Colonic mucosa (tissue), 4 donors: ENCODE data around the gene MRGPRD. TPM values are rescaled to one million over a fixed set of nuclear protein-coding genes. Genes with fewer than 3 reads are reported as not detected.

Experiments used
- DNase-seq: peaks from one replicate; pipeline ENCODE4 v3.0.0-alpha.2; 2020
- H3K27ac ChIP-seq: fragments of 200-600 bp; one replicate; pipeline ENCODE4 v1.8.0; 2021
- H3K27me3 ChIP-seq: fragments of 200-600 bp; one replicate; pipeline ENCODE4 v1.8.0; 2021
- H3K36me3 ChIP-seq: fragments of 200-600 bp; one replicate; pipeline ENCODE4 v1.8.0; 2021
- H3K4me1 ChIP-seq: fragments of 200-600 bp; one replicate; pipeline ENCODE4 v1.8.0; 2021; ENCODE audit warnings: mild to moderate bottlenecking
- H3K4me3 ChIP-seq: fragments of 200-600 bp; one replicate; pipeline ENCODE4 v1.8.0; 2021
- H3K9ac ChIP-seq, 2 donors: one replicate each; pipeline ENCODE4 v1.7.0; 2013; ENCODE audit warnings: control low read depth in 2 of 2, low read depth in 2 of 2, low read length in 2 of 2
- H3K9me3 ChIP-seq: fragments of 200-600 bp; one replicate; pipeline ENCODE4 v1.8.0; 2021
- intact Hi-C: fragments of 100-400 bp; cut with DNase I; formaldehyde crosslinking; loops from one replicate; pipeline ENCODE4 v1.14.1; 2022
- total RNA-seq, 2 donors: library from RNA; stranded (reverse); fragmentation: NEBNext Ultra II Directional in 1 of 2; extraction: Animal tissue kit (Norgen Biotek cat#: 25700) in 1 of 2; gene quantifications; one replicate each; pipeline ENCODE4 v1.2.1, GENCODE V29; 2021
- TF ChIP-seq, protein P1 (sequence below): fragments of 200-600 bp; IDR thresholded peaks from one replicate; pipeline ENCODE4 v1.8.0; 2022; ENCODE audit warnings: antibody characterized with exemption, mild to moderate bottlenecking
- donor health status: healthy.
- donor health status: DM: no; HTN: no; CAD: no.
- donor health status: DM: no; HTN: no; CAD: no.

Gene MRGPRD
- total RNA-seq, 2 donors from 2014 or later = not detected

DNA sequence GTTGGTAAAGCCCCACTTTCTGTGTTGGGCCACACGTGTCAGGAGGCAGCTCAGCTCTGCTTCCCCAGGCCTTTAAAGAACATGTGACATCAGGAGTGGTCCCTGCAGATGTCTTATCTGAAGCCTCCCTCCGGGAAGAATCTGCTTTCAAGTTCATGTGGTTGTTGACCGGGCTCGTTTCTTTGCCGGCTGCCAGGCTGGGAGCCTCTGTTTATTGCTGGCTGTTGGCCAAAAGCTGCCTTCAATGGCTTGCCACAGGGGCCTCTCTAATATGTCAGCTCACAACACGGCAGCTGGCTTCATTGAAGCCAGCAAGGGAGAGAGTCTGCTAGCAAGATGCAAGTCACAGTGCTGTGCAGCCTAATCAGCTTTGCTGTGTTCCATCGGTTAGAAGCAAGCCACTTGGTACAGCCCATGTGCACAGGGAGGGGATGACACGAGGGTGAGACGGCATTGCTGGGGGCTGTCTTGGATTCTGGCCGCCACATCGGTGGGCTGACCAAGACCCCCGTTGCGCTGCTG lies 17.7 kb upstream of the MRGPRD start:
- TF ChIP-seq, protein P1, sequence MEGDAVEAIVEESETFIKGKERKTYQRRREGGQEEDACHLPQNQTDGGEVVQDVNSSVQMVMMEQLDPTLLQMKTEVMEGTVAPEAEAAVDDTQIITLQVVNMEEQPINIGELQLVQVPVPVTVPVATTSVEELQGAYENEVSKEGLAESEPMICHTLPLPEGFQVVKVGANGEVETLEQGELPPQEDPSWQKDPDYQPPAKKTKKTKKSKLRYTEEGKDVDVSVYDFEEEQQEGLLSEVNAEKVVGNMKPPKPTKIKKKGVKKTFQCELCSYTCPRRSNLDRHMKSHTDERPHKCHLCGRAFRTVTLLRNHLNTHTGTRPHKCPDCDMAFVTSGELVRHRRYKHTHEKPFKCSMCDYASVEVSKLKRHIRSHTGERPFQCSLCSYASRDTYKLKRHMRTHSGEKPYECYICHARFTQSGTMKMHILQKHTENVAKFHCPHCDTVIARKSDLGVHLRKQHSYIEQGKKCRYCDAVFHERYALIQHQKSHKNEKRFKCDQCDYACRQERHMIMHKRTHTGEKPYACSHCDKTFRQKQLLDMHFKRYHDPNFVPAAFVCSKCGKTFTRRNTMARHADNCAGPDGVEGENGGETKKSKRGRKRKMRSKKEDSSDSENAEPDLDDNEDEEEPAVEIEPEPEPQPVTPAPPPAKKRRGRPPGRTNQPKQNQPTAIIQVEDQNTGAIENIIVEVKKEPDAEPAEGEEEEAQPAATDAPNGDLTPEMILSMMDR = no peak
- Histone ChIP-seq H3K27ac (no peak overlapping the region), H3K4me1 (no peaks in the 10 kb centered on the region), H3K9me3 (no peaks in the 10 kb centered on the region), H3K27me3 (no peaks in the 10 kb centered on the region), H3K36me3 (no peaks in the 10 kb centered on the region), H3K9ac (no peak overlapping the region), H3K4me3 (no peak overlapping the region)
- peak; percentile 17 for DNase-seq
- intact Hi-C loops = no loop called here

DNA sequence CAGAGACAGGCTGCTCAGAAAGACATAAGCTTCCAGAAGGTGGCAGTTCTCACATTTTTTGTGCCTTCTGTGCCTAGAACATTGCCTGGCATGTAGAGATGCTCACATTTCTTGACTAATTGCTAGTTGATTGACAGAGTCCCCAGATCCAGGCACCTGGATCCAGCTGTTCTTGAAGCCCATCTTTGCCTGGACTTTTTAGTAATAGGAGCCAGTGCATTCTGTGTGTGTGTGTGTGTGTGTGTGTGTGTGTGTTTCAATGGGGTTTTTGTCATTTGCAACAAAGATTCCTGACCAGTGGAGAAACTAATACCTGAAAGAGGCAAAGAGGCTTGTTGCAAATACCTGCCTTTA lies 17.2 kb upstream of the MRGPRD start:
- no peaks in the 10 kb centered on the region for H3K27me3 ChIP-seq
- intact Hi-C loops = no loop called here
- no peak overlapping the region for H3K27ac ChIP-seq
- no peak overlapping the region for H3K4me3 ChIP-seq
- no peak overlapping the region for H3K9ac ChIP-seq
- H3K9me3 ChIP-seq = no peaks in the 10 kb centered on the region
- no peaks in the 10 kb centered on the region for H3K36me3 ChIP-seq
- H3K4me1 ChIP-seq = no peaks in the 10 kb centered on the region
- no peak for DNase-seq
- TF ChIP-seq, protein P1 = no peak

DNA sequence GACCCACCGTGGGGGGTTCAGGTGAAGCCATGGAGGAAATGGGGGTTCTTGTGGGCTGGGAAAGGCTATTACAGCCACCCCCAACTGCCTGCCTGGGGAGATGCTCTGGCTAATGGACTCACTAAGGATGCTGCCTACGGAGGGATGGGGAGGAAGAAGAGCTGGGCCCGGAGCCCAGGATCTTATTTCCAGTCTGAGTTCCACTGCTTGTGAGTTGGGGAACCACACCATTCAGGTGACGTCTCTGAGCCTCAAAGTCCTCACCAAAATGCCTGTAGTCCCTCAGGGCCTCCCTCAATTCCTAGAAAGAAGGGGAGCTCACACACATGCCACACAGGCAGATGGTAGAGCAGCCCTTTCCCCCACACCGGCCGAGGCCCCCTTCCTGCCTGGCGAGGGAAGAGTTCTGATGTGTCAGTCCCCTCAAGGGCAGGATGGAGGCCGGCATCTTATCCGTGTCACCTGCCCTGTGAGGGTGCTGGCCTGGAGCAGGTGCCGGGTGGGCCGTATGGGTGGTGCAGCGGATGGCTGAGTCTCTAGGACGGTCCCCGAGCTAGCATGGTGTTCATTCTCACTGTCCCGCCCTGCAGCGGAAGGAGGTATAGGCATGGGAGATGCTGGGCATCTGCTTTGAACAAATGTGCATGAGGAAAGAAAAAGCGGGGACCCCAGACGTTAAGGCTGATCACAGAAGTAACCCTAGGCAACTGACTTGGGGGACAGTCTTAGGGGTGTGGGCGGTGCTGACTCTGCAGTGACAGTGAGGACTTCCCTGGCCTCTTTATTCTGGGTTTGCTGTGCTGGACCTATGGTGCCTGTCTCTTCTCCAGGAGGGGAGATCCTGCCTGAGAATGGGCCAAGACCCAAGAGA lies 16.6 kb upstream of the MRGPRD start:
- no peaks in the 10 kb centered on the region for H3K9me3 ChIP-seq

DNA sequence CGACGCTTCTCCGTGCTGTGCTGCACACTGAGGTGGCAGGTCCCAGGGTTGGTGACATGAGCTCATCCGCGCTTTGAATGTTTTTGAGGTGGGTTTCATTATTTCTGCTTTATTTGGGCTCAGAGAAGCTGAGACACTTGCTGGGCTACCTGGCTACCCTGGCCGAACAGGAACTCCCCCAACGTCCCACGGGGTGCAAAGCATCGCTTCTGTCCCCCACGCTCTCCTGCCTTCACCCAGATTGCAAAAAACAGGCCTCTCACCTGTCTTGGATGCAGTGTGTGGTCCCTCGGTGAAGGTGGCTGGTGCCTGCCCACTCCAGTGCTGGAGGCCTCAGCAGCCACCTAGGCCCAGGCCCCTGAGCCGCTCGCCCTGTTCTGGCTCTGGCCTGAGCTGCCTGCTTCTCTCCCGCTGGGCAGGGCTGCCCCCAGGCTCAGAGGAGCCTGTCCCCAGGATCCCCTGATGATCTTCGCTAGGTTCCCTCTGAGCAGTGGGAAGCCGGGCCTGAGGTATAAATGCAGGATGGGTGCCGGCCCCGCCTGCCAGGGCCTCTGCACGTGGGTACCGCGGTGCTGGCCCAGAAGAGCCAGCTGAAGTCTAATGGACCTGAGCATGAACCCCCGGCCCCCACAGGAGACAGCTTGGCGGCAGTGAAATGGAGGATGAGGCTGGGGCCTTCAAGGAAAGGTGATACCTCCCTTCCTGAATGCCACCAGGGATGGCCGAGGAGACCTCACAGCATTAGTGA lies 15.8 kb upstream of the MRGPRD start:
- no peaks in the 10 kb centered on the region for H3K36me3 ChIP-seq
- peak; percentile 7 for DNase-seq
- H3K27ac ChIP-seq = no peak overlapping the region
- no peaks in the 10 kb centered on the region for H3K4me1 ChIP-seq
- H3K4me3 ChIP-seq = no peak overlapping the region
- no peak overlapping the region for H3K9ac ChIP-seq
- intact Hi-C loops = no loop called here
- TF ChIP-seq, protein P1 = no peak
- no peaks in the 10 kb centered on the region for H3K9me3 ChIP-seq
- H3K27me3 ChIP-seq = no peaks in the 10 kb centered on the region

More for the DNA sequence above, 16.6 kb upstream of the MRGPRD start:
- Histone ChIP-seq H3K4me1 (no peaks in the 10 kb centered on the region), H3K27ac (no peak overlapping the region), H3K36me3 (no peaks in the 10 kb centered on the region), H3K27me3 (no peaks in the 10 kb centered on the region), H3K4me3 (no peak overlapping the region), H3K9ac (no peak overlapping the region)
- peak; percentile 16 for DNase-seq
- intact Hi-C loops = no loop called here
- TF ChIP-seq, protein P1 = no peak

DNA sequence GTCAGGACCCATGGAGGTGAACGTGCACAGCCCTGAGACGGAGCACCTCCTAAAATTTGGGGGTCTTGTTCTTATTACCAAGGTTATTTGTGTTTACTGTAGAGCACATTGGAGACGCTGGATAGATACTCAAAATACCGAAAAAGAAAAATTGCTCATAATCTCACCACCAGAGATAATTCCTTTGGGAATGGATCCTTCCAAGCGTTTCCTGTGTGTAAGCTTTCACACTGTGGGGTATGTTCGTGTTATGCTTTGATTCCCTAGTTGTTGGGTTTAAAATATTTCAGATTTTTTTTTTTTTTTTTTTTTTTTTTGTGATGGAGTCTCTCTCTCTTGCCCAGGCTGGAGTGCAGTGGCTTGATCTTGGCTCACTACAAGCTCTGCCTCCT lies 14.1 kb upstream of the MRGPRD start:
- intact Hi-C loops = no loop called here
- no peak overlapping the region for H3K4me3 ChIP-seq
- no peaks in the 10 kb centered on the region for H3K36me3 ChIP-seq
- no peak overlapping the region for H3K27ac ChIP-seq
- no peaks in the 10 kb centered on the region for H3K9me3 ChIP-seq
- TF ChIP-seq, protein P1 = no peak
- no peak overlapping the region for H3K9ac ChIP-seq
- DNase-seq = no peak
- no peaks in the 10 kb centered on the region for H3K4me1 ChIP-seq
- H3K27me3 ChIP-seq = no peaks in the 10 kb centered on the region
